RWPE2 (cell line): ENCODE results near the gene NUMB.
"Not testable (repeated sequence)": the region's sequence is repeated elsewhere in the genome, so short reads cannot be mapped to it uniquely, and the experiment has no call there.

Experiments used
- ATAC-seq: fragments of 200-7000 bp; cut with Tn5 transposase; 3 replicates; pipeline ENCODE4 v1.9.1; 2021; ENCODE audit warnings: low read depth
- DNase-seq: peaks from one replicate; pipeline ENCODE4 v3.0.0-alpha.2; 2020; ENCODE audit warnings: low spot score
- H3K27ac ChIP-seq: fragments of 450-650 bp; 2 replicates; pipeline ENCODE4 v1.5.1; 2017; ENCODE audit warnings: mild to moderate bottlenecking; ENCODE audit not compliant: poor library complexity, severe bottlenecking
- H3K27me3 ChIP-seq: fragments of 250-450 bp; sonication (Bioruptor Pico); 2 replicates; pipeline ENCODE4 v1.5.1; 2021; ENCODE audit warnings: mild to moderate bottlenecking, moderate library complexity; ENCODE audit not compliant: insufficient read depth, poor library complexity, severe bottlenecking
- H3K36me3 ChIP-seq: fragments of 250-450 bp; sonication (Bioruptor Pico); 2 replicates; pipeline ENCODE4 v1.5.1; 2020; ENCODE audit warnings: low read depth, mild to moderate bottlenecking, moderate library complexity
- H3K4me1 ChIP-seq: fragments of 250-450 bp; sonication (Bioruptor Pico); 2 replicates; pipeline ENCODE4 v1.5.1; 2021; ENCODE audit warnings: mild to moderate bottlenecking, moderate library complexity; ENCODE audit not compliant: insufficient read depth, poor library complexity, severe bottlenecking
- H3K4me3 ChIP-seq: fragments of 250-450 bp; sonication (Bioruptor Pico); 2 replicates; pipeline ENCODE4 v1.5.1; 2021; ENCODE audit warnings: mild to moderate bottlenecking, moderate library complexity; ENCODE audit not compliant: severe bottlenecking
- H3K9me3 ChIP-seq: fragments of 250-450 bp; sonication (Bioruptor Pico); 2 replicates; pipeline ENCODE4 v1.5.1; 2021; ENCODE audit warnings: mild to moderate bottlenecking, moderate library complexity; ENCODE audit not compliant: severe bottlenecking
- CTCF ChIP-seq: fragments of 450-650 bp; IDR thresholded peaks from one replicate; pipeline ENCODE4 v1.5.1; 2017; ENCODE audit warnings: mild to moderate bottlenecking, moderate library complexity; ENCODE audit not compliant: poor library complexity, severe bottlenecking

Gene NUMB

GRCh38 chr14:73424453-73424852 lies 33.9 kb downstream of the NUMB start:
- H3K4me1 ChIP-seq = no peaks in the 10 kb centered on the region
- H3K27ac ChIP-seq = no peak overlapping the region
- H3K9me3 ChIP-seq = no peaks in the 10 kb centered on the region
- ATAC-seq = no peak
- no peaks in the 10 kb centered on the region for H3K27me3 ChIP-seq
- no peak overlapping the region for H3K4me3 ChIP-seq
- no peak for DNase-seq
- H3K36me3 ChIP-seq = peaks cover 3% of the 10 kb centered on the region; the same call in 1 of the 2 replicates
- no peak for TF ChIP-seq CTCF

GRCh38 chr14:73423092-73423491 lies 35.3 kb downstream of the NUMB start:
- H3K4me1 ChIP-seq, DNase-seq, ATAC-seq, H3K27me3 ChIP-seq, H3K9me3 ChIP-seq, H3K4me3 ChIP-seq, H3K36me3 ChIP-seq, H3K27ac ChIP-seq: not testable (repeated sequence)

GRCh38 chr14:73422515-73422914 lies 35.8 kb downstream of the NUMB start:
- no peak for DNase-seq

GRCh38 chr14:73418227-73418626 lies 40.1 kb downstream of the NUMB start:
- Histone ChIP-seq H3K27ac (no peak overlapping the region), H3K9me3 (no peaks in the 10 kb centered on the region), H3K27me3 (no peaks in the 10 kb centered on the region), H3K4me1 (no peaks in the 10 kb centered on the region), H3K36me3 (no peaks in the 10 kb centered on the region), H3K4me3 (no peak overlapping the region)
- TF ChIP-seq CTCF = no peak
- DNase-seq = no peak
- ATAC-seq = no peak

More at GRCh38 chr14:73422515-73422914, 35.8 kb downstream of the NUMB start:
- Histone ChIP-seq H3K36me3 (peaks cover 3% of the 10 kb centered on the region; the same call in 1 of the 2 replicates), H3K9me3 (no peaks in the 10 kb centered on the region), H3K27ac (no peak overlapping the region), H3K27me3 (no peaks in the 10 kb centered on the region), H3K4me3 (no peak overlapping the region), H3K4me1 (no peaks in the 10 kb centered on the region)
- no peak for TF ChIP-seq CTCF
- no peak for ATAC-seq

GRCh38 chr14:73406248-73406647 lies 52.1 kb downstream of the NUMB start:
- not testable (repeated sequence) for H3K9me3 ChIP-seq, ATAC-seq, H3K4me1 ChIP-seq, H3K27ac ChIP-seq, H3K4me3 ChIP-seq, DNase-seq, H3K27me3 ChIP-seq
- H3K36me3 ChIP-seq = peaks cover 38% of the 10 kb centered on the region

GRCh38 chr14:73403181-73403752 lies 55.1 kb downstream of the NUMB start:
- ATAC-seq = no peak
- Histone ChIP-seq H3K4me3 (no peak overlapping the region), H3K27me3 (no peaks in the 10 kb centered on the region), H3K27ac (no peak overlapping the region), H3K36me3 (peaks cover 22% of the 10 kb centered on the region), H3K9me3 (no peaks in the 10 kb centered on the region), H3K4me1 (no peaks in the 10 kb centered on the region)
- DNase-seq = no peak
- TF ChIP-seq CTCF = no peak
